ENCODE results near the gene PPIB.
A peak's percentile ranks its signal among the peaks of the same experiment; 100 is the strongest.

Gene PPIB

GRCh38 chr15:64162869-64163658, at the start of gene PPIB:
Gene PPIB (minus strand): TSS chr15:64163022. CDS start chr15:64162986, 36 bp downstream.
- peak; percentile 98 for DNase-seq

GRCh38 chr15:64211696-64212095, 48.9 kb upstream of the PPIB start:
- DNase-seq: no peak

GRCh38 chr15:64210371-64210770, 47.5 kb upstream of the PPIB start:
- DNase-seq: no peak

DNA sequence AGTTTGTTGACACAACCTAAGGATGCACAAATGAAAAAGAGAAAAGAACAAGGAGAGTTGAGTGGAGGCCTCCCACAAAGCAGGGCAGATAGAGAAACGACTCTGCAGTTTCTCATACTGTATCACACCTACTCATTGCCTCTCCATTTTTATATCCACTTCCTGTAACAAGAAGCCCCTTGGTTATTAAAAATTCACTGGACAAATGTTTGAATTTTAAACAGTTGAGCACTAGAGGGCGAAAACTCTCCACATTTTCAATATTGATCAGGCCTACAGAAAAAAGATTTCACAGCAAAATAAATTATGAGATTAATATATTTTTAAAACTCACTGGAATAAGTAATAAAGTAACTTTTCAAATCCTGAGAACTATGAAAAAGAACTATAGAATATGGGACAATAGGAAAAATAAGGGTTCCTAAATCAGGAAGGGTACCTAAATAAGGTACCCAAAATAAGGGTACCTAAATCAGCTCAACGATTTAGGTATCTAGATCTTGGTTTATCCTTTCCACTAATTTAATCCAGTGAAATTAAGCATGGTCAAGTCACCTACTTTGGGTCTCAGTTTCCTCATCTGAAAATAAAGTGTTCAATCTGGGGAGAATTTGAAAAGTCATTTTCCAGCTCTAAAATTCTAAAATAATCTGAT, 47.0 kb upstream of the PPIB start:
- peak; percentile 43 for DNase-seq

- no peak for DNase-seq
Observed at GRCh38 chr15:64205202-64205601, 42.4 kb upstream of the PPIB start.

DNA sequence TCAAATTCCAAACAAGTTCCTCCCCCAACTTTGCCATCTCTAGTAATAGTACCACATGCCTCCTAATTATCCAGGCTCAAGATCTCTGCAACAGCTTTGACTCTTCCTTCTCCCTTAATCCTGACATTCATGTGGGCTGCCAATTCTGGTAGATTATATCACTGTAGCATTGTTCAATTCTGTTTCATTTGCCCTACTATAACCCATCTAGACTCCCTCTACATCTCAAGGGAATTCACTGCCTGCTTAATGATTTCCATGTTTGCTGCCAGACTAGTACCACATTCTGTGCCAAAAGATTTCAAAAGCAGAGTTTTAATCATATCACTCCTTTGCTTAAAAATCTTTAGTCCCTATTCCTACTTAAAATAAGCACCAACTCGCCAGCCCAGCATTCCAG, 34.6 kb upstream of the PPIB start:
- DNase-seq: peak; percentile 40

DNA sequence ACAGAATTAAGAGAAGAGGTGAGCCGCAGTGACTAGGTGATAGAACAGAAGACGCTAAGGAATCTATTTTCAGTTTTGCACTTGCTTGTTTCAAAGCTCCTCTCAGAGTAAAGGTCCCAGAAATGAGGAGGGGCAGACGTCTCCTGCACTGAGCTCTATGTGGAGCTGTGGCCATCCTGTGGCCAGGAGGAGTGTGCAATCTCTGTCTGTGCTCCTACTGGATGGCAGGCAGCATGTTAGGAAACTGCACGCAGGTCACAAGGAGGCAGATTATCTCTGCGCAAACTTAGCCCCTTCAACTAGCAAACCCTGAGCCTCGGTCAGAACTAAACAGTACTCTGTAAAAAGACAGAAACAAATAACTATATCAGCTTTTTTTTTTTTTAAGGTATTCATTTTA, 31.1 kb upstream of the PPIB start:
- DNase-seq: peak; percentile 78

DNA sequence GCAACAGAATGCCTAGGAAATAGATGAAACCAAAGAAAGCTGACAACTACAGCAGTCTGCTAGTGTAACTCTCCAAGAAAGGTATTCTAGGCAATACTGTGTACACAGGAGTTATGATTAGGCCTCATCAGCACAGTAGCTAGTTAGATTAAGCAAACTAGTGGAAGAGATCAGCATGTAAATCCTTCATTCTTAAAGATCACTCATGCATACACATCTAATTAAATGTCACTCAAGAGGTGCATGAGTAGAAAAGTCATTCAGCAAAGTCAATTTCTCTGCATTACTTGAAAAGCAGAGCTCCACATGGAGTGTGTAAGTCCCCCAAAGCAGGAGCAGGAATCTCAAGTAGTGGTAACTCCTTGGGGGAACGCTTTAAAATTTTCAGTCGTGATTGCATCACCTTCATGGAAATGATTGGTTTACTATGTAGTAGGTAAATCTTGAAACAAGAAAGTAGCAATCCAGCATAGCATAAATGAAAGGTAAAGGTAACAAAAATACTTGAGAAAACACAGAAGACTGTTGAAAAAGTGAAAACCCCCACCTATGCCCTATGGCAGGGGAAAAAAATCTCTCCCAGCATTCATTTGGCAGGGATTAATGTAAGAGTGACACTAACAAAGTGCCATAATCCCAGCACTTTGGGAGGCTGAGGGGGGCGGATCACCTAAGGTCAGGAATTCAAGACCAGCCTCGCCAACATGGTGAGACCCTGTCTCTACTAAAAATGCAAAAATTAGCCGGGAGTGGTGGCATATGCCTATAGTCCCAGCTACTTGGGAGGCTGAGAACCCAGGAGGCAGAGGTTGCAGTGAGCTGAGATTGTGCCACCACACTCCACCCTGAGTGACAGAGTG, 29.4 kb upstream of the PPIB start:
- peak; percentile 82 for DNase-seq

DNA sequence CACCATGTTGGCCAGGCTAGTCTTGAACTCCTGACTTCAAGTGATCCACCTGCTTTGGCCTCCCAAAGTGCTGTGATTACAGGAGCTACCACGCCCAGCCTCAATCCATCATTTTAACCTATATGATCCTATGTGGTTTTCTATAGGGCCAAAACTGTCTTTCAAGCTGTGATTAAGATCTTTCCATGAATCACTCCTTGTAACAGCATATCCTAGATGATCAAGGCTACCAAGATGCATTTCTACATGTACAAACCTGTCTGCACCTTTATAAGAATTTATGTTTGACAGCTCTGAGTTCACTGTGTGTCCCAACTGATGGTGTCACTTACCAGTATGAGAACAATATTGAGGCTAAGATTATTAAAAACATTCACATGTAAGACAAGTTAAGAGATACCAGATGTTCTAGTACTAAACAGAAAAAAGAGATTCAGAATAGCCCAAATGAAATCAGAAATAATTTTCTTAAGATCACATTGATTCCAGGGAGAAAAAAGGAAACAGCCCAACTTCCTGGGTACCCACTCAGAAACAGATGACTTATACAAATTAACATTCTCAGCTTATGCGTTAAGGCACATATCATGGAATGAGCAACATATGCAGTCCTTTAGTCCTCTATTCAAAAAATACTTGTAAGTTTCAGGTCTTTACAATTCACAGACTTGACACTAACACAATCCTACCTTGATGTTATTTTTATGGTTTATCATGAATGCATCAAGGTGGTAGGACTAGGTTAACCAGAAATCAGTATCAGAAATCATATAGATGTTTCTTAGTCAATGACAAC, 24.8 kb upstream of the PPIB start:
- no peak for DNase-seq

DNA sequence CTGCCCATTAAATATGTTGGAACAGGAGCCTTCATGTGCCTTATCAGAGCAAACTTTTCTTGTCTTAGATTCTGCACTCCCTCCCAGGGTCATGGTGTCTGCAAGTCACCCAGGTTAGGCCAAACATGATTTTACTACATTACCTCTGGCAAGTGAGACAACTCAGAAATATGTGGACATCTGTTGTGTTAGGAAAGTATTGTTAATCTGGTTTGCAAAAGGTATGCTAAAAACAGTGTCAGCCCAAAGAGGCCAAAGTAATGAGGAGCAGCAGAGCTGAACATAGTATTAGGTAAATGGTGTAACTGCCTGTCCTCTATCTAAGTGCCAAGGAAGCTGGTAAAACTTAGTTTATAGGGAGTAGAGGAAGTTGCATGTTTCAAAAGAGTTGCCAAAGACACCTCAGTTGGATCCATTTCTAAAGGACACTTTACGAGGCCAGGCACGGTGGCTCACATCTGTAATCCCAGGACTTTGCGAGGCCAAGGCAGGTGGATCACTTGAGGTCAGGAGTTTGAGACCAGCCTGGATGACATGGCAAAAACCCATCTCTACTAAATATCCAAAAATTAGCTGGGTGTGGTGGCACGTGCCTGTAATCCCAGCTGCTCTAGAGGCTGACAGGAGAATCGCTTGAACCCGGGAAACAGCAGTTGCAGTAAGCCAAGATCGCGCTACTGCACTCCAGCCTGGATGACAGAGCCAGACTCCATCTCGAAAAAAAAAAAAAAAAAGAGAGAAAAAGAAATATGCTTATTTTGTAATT, 22.5 kb upstream of the PPIB start:
- peak; percentile 62 for DNase-seq

DNA sequence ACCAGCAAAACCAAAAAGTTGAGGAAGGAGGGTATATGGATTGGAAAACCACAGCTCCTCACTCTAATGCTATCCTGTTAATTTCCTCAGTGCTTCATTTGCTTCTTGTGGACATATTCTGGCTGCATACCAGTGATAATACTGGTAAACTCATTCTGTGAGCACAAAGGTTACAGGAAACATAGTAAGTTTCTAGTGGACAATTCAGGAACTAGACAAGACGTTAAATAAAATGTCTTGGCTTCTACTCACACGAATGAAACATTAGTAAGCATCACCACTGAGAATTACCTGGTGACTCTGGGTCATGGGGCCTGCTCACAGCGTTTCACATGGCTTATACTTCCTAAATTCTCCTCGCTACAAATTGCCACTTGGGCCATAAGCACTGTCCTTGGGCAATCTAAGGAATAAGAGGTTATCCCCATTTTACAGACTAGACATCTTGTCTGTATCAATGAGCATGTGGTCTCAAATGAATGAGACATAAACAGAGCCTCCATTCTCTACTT, 20.1 kb upstream of the PPIB start:
- DNase-seq: no peak

DNA sequence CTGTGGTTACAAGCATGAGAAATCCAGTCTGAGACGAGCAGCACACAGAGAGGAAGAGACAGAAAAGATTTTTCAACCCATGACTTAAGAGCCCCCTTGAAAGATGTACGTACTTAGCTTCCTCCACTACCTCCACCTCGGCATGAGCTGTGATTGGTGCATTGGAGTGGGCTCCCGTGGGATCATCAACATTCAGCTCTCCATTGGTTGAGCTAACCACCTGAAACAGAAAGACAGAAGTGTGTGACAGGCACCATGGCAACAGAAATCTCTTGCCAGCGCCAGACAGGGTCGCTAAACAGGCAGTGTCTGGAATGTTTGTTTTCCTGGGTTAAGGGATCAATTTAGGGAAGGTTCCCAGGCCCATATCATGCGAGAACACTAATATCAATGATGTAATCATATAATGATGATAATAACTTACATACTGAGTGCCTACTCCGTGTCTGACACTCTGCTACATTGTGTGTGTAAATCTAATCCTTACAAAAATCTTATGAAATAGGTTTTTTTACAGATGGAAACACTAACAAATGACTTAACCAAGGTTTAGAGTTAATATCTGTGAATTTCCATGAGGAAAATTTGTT, 17.5 kb upstream of the PPIB start:
- no peak for DNase-seq

GRCh38 chr15:64166102-64166890, 3.5 kb upstream of the PPIB start:
- peak; percentile 30 for DNase-seq

- DNase-seq: no peak
Observed at GRCh38 chr15:64164436-64164835, 1.6 kb upstream of the PPIB start.

DNA sequence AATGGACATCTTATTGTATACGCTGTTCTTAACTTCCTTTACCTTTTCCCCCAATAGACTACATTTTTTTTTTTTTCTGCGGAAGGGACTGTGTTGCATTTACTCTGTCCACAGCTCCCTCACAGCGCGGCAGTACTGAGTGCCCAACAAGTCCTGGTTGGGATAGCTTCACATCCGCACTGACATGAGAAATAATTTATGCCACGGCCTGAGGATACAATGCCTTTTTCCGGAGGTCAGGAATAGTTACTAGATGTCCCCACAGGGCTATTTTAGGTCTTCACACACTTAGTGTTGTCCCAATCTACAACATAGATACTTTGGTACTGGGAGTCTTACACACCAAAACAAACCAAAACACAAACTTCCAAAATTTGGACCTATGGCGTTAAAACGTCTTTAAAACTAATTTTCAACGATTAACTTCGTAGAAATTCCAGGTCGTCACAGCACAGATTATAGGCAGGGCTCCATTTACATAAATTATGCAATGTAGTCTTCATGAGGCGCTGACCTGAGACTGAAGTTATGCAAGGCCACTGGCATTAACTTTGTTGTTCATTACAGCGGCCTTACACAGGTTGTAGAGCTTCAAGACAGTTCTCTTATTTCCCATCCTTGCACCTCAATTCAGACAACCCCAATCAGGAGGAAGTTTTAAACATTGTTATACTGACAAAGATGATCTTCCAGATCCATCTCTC, 989 bp upstream of the PPIB start:
- no peak for DNase-seq

DNA sequence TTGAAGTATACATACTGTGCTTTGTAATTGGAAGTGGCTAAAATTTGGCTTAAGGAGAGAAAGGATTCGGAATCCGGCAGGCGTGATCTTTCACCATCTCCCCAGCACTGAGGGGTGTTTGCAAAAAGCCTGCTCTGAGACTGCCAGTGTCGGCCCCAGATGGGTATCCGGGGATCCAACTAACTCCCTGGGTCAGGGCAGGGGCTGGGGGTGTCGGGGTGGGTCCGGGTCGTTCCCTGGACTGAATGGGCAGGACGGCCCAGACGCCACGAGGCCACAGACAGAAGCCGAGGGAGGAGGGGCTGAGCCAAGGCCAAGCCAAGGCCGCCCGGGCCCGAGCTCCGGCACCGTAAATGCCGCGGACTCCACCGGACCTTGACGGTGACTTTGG, 349 bp downstream of the PPIB start:
- DNase-seq: no peak

GRCh38 chr15:64161688-64162477, 939 bp downstream of the PPIB start:
- DNase-seq: no peak

DNA sequence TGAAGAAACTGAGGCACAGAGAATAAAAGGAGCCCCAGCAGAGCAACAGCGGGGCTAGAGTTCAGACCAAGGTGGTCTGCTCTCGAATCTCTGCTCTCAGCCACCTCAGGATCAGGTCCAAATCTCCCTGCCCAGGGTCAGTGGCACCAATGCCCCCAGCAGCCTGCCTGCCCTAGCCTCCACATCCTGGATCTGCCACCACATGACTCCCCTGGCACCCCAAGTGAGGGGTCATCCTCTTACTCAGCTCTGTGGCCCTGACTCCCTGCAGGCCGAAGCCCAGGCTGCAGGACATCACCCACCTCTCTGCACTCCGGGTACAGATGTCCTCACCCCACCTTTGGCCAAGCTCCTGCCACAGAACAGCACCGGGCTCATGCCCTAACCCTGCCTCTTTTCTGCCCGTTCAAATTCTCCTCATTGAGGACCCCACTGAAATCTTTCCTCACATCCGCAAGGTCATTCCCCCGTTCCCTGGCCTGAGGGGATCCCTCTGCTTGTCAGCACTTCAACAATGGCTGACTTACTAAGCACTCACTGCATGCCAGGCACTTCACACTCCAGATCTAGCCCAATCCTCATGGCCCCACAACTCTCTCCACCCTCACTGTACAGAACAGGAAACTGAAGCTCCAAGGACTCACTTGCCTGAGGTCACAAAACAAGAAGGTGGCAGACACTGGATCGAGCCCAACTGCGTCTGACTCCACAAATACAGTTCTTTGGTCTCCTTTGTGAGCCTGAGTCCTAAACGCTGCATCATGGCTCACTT, 4.3 kb downstream of the PPIB start:
- no peak for DNase-seq
